IPS-NIHi7 (cell line): ENCODE measurements around the gene MICAL3.
A peak's percentile ranks its signal among the peaks of the same experiment; 100 is the strongest.
"Not testable (repeated sequence)": the region's sequence is repeated elsewhere in the genome, so short reads cannot be mapped to it uniquely, and the experiment has no call there.

ENCODE experiments used
- DNase-seq: peaks from one replicate; pipeline ENCODE4 v3.0.0; 2012; ENCODE audit warnings: mixed read lengths; ENCODE audit errors: extremely low spot score

Gene MICAL3, protein sequence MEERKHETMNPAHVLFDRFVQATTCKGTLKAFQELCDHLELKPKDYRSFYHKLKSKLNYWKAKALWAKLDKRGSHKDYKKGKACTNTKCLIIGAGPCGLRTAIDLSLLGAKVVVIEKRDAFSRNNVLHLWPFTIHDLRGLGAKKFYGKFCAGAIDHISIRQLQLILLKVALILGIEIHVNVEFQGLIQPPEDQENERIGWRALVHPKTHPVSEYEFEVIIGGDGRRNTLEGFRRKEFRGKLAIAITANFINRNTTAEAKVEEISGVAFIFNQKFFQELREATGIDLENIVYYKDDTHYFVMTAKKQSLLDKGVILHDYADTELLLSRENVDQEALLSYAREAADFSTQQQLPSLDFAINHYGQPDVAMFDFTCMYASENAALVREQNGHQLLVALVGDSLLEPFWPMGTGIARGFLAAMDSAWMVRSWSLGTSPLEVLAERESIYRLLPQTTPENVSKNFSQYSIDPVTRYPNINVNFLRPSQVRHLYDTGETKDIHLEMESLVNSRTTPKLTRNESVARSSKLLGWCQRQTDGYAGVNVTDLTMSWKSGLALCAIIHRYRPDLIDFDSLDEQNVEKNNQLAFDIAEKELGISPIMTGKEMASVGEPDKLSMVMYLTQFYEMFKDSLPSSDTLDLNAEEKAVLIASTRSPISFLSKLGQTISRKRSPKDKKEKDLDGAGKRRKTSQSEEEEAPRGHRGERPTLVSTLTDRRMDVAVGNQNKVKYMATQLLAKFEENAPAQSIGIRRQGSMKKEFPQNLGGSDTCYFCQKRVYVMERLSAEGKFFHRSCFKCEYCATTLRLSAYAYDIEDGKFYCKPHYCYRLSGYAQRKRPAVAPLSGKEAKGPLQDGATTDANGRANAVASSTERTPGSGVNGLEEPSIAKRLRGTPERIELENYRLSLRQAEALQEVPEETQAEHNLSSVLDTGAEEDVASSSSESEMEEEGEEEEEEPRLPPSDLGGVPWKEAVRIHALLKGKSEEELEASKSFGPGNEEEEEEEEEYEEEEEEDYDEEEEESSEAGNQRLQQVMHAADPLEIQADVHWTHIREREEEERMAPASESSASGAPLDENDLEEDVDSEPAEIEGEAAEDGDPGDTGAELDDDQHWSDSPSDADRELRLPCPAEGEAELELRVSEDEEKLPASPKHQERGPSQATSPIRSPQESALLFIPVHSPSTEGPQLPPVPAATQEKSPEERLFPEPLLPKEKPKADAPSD (N-terminal part only)

GRCh38 chr22:18024276-18024939 is at the start of gene MICAL3:
MICAL3 (minus strand) TSS chr22:18024561; CDS start chr22:17906812, 117,749 bp downstream.
- DNase-seq = peak; percentile 72

DNA sequence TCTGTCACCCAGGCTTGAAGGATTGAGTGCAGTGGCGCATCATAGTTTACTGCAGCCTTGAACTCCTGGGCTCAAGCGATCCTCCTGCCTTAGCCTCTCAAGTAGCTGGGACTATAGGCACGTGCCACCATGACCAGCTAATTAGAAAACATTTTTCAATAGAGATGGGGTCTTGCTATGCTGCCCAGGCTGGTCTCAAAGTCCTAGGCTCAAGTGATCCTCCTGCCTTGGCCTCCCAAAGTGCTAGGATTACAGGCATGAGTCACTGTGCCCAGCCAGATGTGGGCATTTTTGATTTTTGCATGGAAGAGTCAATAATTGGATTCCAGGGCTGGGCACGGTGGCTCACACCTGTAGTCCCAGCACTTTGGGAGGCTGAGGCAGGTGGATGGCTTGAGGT is 49.6 kb upstream of the MICAL3 start:
- DNase-seq = not testable (repeated sequence)

- DNase-seq = no peak
Measured at GRCh38 chr22:18073467-18073866, 49.1 kb upstream of the MICAL3 start.

DNA sequence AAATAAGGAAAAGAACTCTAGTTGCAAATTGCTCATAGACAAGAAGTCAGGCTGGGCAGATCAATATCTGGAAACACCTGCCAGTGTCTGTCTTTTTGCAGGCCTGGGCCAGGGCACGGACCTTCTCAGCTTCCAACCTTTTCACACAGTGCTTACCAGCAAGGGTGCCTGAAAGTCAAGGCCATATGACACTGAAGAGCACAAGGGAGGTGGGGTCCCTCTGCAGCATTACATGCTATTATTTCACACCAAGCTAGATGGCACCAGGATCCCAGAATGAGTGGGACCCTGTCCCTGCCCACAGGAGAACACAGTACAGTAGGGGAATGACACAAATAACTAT is 47.6 kb upstream of the MICAL3 start:
- DNase-seq = no peak

GRCh38 chr22:18071307-18071967 is 47.1 kb upstream of the MICAL3 start:
- not testable (repeated sequence) for DNase-seq

GRCh38 chr22:18070556-18071306 is 46.4 kb upstream of the MICAL3 start:
- DNase-seq = no peak

DNA sequence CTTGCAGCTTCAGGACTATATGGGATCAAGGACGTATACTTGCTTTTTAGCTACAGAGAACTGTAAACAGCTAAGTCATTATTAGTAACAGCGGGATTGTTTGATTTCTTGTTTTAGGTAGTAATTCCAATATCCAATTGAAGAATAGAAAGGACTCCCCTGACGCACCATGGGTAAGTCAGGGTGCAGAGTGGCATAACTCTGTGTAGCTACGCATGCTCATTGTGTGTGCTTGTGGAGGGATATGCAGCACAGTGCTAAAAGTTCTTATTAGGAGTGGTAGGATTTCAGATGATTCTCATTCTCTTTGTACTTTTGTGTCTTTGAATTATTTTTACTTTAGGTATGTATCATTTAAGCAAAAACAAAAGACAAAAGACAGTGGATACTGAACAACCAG is 45.7 kb upstream of the MICAL3 start:
- DNase-seq = no peak

- no peak for DNase-seq
Measured at GRCh38 chr22:18069041-18069440, 44.7 kb upstream of the MICAL3 start.

DNA sequence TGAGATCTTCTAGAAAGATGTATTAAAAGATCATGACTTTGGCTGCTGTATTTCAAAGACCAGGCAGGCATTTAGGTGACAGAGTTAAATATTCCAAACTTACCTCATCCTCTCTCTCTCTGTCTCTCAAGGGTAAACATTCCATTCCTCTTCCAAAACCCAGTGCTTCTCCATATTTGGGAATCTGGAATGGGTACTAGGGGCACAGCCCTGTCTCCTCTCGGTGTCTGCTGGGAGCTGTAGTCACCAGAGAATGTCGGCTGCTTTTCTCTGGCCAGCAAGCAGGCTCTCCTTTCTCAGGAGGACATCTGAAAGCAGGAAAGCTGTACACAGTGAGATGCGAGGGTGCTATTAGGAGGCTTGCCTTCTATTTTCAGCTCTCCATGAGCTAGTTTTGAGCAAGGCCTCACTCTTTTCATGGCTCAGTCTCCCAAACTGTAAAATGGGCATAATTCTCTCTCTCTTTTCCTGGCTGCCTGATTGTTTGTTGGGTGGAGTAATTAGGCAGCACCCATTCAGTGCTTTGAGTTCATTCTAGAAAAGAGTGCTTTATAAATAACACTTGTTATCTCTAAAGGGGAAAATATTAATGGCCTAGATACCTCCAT is 44.1 kb upstream of the MICAL3 start:
- DNase-seq = no peak

DNA sequence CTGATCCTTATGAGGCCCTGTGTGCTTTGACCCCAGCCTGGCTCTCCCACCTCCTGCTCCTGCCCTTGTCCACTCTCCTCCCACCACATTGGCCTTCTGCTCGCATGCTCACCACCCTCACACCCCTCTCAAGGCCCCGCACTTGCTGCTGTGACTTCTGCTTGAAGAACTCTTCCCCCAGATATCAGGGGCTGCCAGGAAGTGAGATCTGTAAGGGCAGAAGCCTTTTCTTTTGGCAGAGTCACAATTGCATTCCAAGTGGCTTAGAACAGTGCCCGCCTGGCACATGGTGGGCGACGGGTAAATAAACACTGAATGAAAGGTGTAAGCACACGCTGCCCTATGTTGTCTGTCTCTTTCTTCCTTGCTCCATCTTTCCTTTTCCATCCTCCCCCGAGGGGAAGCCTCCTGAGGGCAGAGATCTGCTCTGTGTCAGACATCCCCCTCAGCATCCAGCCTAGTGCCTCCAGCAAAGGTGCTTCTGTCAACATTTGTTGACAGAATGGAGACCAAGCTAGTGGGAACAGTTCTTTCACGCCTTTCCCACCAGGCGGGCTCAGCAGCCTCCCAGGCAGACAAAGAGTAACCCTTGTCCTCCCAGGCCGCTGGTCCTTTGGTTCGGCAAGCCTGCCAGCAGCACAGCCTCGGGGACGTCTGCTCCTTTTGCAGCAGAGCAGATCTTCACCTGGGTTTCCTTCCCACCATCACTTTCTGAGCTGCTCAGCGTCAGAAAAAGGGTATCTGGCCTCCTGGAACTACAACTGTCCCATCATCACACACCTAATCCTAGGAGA is 43.4 kb upstream of the MICAL3 start:
- DNase-seq = no peak

DNA sequence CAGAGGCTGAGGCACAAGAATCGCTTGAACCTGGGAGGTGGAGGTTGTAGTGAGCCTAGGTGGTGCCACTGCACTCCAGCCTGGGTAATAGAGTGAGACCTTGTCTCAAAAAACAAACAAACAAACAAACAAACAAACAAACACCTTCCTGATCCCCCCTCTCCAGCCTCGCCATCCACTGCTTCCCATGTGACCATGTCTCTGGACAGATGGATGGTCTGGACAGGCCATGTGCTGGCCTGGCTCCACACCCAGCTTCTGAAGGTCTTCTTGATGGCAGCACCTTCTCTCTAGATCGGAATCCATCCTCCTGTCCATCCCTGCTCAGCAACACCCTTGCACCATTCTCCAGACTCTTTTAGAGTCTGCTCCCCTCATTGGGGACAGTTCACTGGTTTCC is 42.8 kb upstream of the MICAL3 start:
- DNase-seq = no peak

DNA sequence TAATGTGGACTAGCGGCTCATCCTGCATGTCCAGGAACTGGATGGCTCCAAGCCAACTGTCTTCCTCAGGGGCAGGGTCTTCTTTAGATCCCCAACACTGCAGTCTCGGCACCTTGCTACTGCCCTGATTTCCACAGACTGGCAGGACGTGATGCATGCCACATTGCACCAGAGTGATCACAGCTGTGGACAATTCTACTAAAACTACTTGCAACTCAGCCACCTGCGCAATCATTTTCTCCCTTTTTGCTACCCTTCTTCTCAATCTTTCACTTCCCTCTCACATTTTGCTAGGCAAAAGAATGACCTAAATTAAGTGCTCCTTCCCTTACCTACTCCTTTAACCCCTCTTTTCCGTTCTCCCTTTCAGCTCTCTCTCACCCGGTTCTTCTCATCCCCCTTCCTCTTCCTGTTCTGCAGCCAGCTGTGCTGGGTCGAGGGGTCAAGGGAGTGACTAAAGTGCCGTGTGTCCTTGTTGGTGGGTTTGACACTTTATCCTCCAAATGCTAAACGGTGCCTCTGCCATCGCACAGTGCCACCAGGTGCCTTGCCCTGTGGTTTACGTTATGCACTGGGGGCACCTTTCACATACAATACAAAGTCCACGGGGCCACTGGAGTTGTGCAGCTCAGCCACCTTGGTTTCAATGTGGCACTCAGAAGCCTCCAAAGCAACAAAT is 42.0 kb upstream of the MICAL3 start:
- no peak for DNase-seq

GRCh38 chr22:18065256-18065655 is 40.9 kb upstream of the MICAL3 start:
- DNase-seq = no peak

GRCh38 chr22:18064636-18065035 is 40.3 kb upstream of the MICAL3 start:
- no peak for DNase-seq

- not testable (repeated sequence) for DNase-seq
Measured at GRCh38 chr22:18063715-18064114, 39.4 kb upstream of the MICAL3 start.

DNA sequence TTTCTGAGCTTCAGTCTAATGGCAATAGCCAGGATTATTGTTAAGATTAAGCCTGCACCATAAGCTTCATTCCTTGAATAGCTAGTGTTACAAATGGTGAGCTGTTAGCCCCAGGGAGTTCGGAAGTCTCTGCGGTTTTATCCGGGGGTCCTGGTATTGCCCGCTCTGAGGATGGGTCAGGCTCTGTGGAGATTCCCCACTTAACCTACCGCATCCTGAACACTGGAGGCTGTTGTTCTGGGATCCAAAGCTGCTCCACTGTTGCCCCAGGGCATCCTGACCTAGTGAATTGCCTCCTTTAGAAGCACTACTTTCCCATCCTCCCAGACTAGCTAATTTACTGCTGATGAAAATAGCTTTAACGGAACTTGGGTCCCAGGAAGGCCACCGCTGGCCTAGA is 38.9 kb upstream of the MICAL3 start:
- DNase-seq = no peak

- DNase-seq = no peak
Measured at GRCh38 chr22:18062421-18062820, 38.1 kb upstream of the MICAL3 start.
